NT2/D1 (cell line): ENCODE measurements around the gene DNAJB13.

ENCODE experiments used
- SUZ12 ChIP-seq: IDR thresholded peaks from 2 replicates; pipeline ENCODE4 v1.6.1; 2011; ENCODE audit not compliant: insufficient read length, insufficient read depth; ENCODE audit errors: extremely low read depth
- YY1 ChIP-seq: IDR thresholded peaks from 2 replicates; pipeline ENCODE4 v1.6.1; 2011; ENCODE audit not compliant: insufficient read length, insufficient read depth
- ZNF274 ChIP-seq: IDR thresholded peaks from 2 replicates; pipeline ENCODE4 v1.6.1; 2011; ENCODE audit warnings: mild to moderate bottlenecking, low read depth, low read length

DNA sequence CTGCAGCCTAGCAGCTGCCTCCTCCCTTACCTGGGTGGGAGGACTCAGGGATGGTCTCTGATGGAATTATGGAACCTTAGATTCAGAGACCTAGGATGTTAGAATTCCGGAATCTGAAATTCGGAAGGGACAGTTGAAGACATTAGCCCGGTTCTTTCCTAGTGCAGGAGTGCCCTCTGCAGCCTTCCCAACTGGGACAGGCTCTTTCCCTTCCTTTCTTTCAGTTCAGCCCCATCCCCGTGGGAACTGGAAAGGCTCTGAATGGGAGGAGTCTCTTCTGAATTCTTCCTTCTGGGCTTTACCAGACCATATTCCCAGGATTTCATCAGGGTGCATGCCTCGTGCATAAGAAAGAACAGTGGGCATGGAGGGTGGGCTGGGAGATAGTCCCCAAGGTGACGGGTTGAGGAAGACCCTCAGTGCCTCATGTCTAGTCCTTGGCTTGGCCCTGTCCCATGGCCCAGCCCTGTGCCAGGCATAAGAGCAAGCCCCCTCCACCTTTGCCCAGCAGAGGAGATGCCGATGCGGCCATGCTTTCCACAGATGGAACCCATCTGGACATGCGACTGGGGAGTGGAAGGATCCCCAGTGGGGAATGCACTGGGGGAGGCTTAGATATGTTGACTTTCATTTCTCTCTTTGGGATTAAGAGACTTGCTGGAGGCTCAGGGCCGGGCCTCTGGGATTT, 14.4 kb downstream of the DNAJB13 start:
- TF ChIP-seq ZNF274: no peak
- TF ChIP-seq YY1: no peak
- TF ChIP-seq SUZ12: no peak
